GM23338 (cell line): ENCODE measurements around the gene ANXA7.

Experiments used
- CREB1 ChIP-seq: fragments of 250-450 bp; sonication (Bioruptor Pico); IDR thresholded peaks from 2 replicates; pipeline ENCODE4 v1.5.0; 2020; ENCODE audit warnings: low read depth, mild to moderate bottlenecking, moderate library complexity
- EZH2 ChIP-seq: fragments of 200-600 bp; sonication (generic); IDR thresholded peaks from one replicate; pipeline ENCODE4 v1.8.0; 2017; ENCODE audit warnings: antibody characterized with exemption, mild to moderate bottlenecking, low read depth; ENCODE audit not compliant: unreplicated experiment
- EZH2phosphoT487 ChIP-seq: fragments of 200-600 bp; sonication (generic); IDR thresholded peaks from one replicate; pipeline ENCODE4 v1.8.1; 2018; ENCODE audit warnings: antibody characterized with exemption; ENCODE audit not compliant: unreplicated experiment
- JUNB ChIP-seq: IDR thresholded peaks from one replicate; pipeline ENCODE4 v1.6.1; 2016; ENCODE audit warnings: antibody characterized with exemption; ENCODE audit not compliant: unreplicated experiment
- POLR2AphosphoS5 ChIP-seq: IDR thresholded peaks from 2 replicates; pipeline ENCODE4 v1.6.1; 2016; ENCODE audit warnings: antibody characterized with exemption, low read depth
- REST ChIP-seq: IDR thresholded peaks from one replicate; pipeline ENCODE4 v1.6.1; 2018; ENCODE audit warnings: antibody characterized with exemption; ENCODE audit not compliant: unreplicated experiment
- TF ChIP-seq, protein P1 (sequence below), 2 experiments: fragments of 200-600 bp in 1 of 2; sonication (generic) in 1 of 2; conservative IDR thresholded peaks; 2 replicates each; pipeline versions ENCODE4 v1.5.1 to v1.6.1; 2016 to 2017; ENCODE audit warnings: antibody characterized with exemption in 2 of 2, low read depth in 2 of 2, mild to moderate bottlenecking in 2 of 2, moderate library complexity in 1 of 2

DNA sequence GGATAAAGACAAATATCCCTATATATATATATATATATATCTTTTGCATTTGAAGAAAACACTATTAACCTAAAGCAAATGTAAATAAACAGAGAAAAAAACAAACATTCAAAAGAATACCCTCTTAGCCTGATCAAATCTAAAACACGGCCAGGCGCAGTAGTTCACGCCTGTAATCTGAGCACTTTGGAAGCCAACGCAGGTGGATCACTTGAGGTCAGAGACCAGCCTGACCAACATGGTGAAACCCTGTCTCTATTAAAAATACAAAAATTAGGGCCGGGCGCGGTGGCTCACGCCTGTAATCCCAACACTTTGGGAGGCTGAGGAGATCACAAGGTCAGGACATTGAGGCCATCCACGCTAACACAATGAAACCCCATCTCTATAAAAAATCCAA is 9.2 kb downstream of the ANXA7 start:
- TF ChIP-seq REST: no peak
- TF ChIP-seq POLR2AphosphoS5: no peak
- no peak for TF ChIP-seq JUNB
- TF ChIP-seq EZH2phosphoT487: no peak
- TF ChIP-seq CREB1: no peak
- TF ChIP-seq, protein P1, sequence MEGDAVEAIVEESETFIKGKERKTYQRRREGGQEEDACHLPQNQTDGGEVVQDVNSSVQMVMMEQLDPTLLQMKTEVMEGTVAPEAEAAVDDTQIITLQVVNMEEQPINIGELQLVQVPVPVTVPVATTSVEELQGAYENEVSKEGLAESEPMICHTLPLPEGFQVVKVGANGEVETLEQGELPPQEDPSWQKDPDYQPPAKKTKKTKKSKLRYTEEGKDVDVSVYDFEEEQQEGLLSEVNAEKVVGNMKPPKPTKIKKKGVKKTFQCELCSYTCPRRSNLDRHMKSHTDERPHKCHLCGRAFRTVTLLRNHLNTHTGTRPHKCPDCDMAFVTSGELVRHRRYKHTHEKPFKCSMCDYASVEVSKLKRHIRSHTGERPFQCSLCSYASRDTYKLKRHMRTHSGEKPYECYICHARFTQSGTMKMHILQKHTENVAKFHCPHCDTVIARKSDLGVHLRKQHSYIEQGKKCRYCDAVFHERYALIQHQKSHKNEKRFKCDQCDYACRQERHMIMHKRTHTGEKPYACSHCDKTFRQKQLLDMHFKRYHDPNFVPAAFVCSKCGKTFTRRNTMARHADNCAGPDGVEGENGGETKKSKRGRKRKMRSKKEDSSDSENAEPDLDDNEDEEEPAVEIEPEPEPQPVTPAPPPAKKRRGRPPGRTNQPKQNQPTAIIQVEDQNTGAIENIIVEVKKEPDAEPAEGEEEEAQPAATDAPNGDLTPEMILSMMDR (conservative IDR thresholded peaks at IDR 0.05; ENCODE audit: low read depth in 2 of 2): no peak
- no peak for TF ChIP-seq EZH2
